Fibroblast of the aortic adventitia (primary cell): ENCODE results near the gene HMCN1. TPM values are rescaled to one million over a fixed set of nuclear protein-coding genes. Genes with fewer than 3 reads are reported as not detected.
A peak's percentile ranks its signal among the peaks of the same experiment; 100 is the strongest.

Source experiments
- DNase-seq: peaks from one replicate; pipeline ENCODE4 v3.0.0-alpha.2; 2010; ENCODE audit warnings: low read depth
- H3K4me3 ChIP-seq: 2 replicates; pipeline ENCODE4 v1.5.1; 2011; ENCODE audit warnings: low read depth, mild to moderate bottlenecking, control low read depth, low read length, moderate library complexity
- total RNA-seq: library from RNA; depleted of rRNA; stranded (reverse); fragments of >200 nt; gene quantifications from 2 replicates; pipeline ENCODE4 v1.2.3, GENCODE V29; 2012; ENCODE audit warnings: low replicate concordance
- TF ChIP-seq, protein P1 (sequence below): IDR thresholded peaks from 2 replicates; pipeline ENCODE4 v1.5.1; 2011; ENCODE audit warnings: mild to moderate bottlenecking, low read length, control low read depth, inconsistent platforms; ENCODE audit not compliant: insufficient read depth

Gene HMCN1
- total RNA-seq, result 95.4 and 106 TPM in 2 replicates

- TF ChIP-seq, protein P1, sequence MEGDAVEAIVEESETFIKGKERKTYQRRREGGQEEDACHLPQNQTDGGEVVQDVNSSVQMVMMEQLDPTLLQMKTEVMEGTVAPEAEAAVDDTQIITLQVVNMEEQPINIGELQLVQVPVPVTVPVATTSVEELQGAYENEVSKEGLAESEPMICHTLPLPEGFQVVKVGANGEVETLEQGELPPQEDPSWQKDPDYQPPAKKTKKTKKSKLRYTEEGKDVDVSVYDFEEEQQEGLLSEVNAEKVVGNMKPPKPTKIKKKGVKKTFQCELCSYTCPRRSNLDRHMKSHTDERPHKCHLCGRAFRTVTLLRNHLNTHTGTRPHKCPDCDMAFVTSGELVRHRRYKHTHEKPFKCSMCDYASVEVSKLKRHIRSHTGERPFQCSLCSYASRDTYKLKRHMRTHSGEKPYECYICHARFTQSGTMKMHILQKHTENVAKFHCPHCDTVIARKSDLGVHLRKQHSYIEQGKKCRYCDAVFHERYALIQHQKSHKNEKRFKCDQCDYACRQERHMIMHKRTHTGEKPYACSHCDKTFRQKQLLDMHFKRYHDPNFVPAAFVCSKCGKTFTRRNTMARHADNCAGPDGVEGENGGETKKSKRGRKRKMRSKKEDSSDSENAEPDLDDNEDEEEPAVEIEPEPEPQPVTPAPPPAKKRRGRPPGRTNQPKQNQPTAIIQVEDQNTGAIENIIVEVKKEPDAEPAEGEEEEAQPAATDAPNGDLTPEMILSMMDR, result peak; percentile 53
- peak within 1 kb of the TSS; percentile 74 for H3K4me3 ChIP-seq
- DNase-seq, result peak; percentile 75
Measured at GRCh38 chr1:185733818-185734735, at the start of gene HMCN1. Gene HMCN1 (plus strand): TSS chr1:185734391. CDS start chr1:185734780, 389 bp downstream.

DNA sequence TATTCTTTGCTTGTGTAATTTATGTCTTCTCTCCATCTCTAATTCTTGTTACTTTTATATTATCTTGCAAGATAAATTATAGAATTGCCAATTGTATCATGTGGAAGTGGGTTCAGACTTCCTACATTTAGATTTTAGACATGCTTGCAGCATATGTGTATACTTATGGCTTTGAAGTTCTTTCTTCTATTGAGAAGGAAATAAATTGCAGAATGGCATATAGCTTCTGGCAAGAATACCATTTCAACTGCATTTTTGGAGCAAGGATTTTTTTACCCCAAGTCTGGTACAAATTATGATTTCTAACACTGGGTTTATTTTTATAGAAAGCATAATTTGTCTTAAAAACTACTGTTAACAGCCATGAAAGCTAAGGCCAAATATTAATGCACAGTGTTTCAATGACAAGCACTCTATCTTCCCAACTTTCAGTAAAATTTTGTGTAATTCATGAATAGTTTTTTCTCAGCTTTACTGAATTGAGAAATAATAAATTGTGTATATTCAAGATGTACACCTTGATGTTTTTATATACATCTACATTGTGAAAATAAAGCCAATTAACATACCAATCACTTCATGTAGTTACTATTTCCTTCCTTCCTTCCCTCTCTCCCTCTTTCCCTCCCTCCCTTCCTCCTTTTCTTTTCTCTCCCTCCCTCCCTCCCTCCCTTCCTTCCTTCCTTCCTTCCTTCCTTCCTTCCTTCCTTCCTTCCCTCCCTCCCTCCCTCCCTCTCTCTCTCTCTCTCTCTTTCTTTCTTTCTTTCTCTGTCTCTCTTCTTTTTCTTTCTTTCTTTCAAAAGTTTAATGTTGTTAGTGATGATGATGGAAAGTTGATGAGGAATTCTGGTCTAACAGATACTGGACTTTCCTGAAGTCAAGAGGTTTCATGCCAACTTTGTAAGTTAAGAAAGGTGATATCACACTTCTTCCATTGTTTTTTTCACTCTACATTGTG, 47.1 kb upstream of the HMCN1 start:
- TF ChIP-seq, protein P1, result no peak
- DNase-seq, result no peak
- no peak overlapping the region for H3K4me3 ChIP-seq

DNA sequence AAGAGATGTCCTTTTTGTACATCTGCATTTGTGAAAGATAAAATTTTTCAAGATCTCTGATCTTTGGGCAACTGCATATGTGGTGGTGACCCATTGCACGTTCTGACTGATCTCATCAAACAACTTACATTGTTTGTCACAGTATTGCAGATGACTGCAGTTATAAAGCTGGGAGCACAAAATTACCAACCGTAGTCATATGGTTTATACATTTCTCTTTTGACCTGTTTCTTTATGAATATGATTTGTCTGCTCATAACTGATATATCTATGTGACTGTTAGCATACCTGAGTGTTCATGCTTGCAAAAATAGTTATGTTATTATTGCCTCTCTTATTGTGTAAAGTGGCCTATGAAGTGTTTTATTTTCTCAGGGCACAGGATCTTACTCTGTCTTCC, 43.7 kb upstream of the HMCN1 start:
- no peak for DNase-seq
- H3K4me3 ChIP-seq, result no peak overlapping the region
- TF ChIP-seq, protein P1, result no peak

GRCh38 chr1:185693654-185694053, 40.5 kb upstream of the HMCN1 start:
- DNase-seq, result no peak
- TF ChIP-seq, protein P1, result no peak
- H3K4me3 ChIP-seq, result no peak overlapping the region

GRCh38 chr1:185694081-185694480, 40.1 kb upstream of the HMCN1 start:
- no peak overlapping the region for H3K4me3 ChIP-seq
- DNase-seq, result no peak
- TF ChIP-seq, protein P1, result no peak

- no peak for DNase-seq
- H3K4me3 ChIP-seq, result no peak overlapping the region
- TF ChIP-seq, protein P1, result peak; percentile 14
Measured at GRCh38 chr1:185695299-185695698, 38.9 kb upstream of the HMCN1 start.
